ENCODE data around the gene CUL7. TPM values are rescaled to one million over a fixed set of nuclear protein-coding genes. Genes with fewer than 3 reads are reported as not detected.

The CUL7 gene
- total and polyA plus RNA-seq, 10 of the 15 experiments (the other 5 are each of a cell fraction or from before 2014, with no cell fraction given) = 0.66 to 18.4 (median 10.9) TPM

- RAD21 ChIA-PET (ENCODE audit: unreplicated experiment) = interaction anchor here (0.7 to 1.3 kb wide), 3 partner anchors 59 to 100 kb away, joined by 3 to 5 read pairs (median 4); no protein-coding TSS in a partner anchor
- no peak overlapping the region for H3K9ac ChIP-seq (ENCODE audit: control insufficient read depth, insufficient read depth, low read length)
- no peaks in the 10 kb centered on the region for H3K9me3 ChIP-seq (replicated peaks; ENCODE audit: control insufficient read depth, insufficient read depth, low read length)
- SMC1A ChIA-PET (ENCODE audit: uncharacterized antibody, unreplicated experiment) = interaction anchor here (2.3 kb wide), 1 partner anchor 73 kb away, joined by 11 read pairs; no protein-coding TSS in a partner anchor
- H3K4me1 ChIP-seq (ENCODE audit: control insufficient read depth, insufficient read depth, low read length) = no peaks in the 10 kb centered on the region
- 38% methylated on average over 5 of the region's 6 CpGs for WGBS (ENCODE audit: insufficient coverage, insufficient replicate concordance, low lambda C conversion rate, missing lambda C conversion rate)
- intact Hi-C loops (cut with micrococcal nuclease; ENCODE audit: unreplicated experiment) = loop anchor here (1.0 kb wide), 1 partner anchor 73 kb away; no protein-coding TSS in a partner anchor
- FAIRE-seq (peak; percentile 44), ATAC-seq (peak; percentile 95), DNase-seq (ENCODE audit: low read depth, low spot score) (no peak)
- no peaks in the 10 kb centered on the region for H4K20me1 ChIP-seq (ENCODE audit: control insufficient read depth, insufficient read depth)
- H3K27ac ChIP-seq (ENCODE audit: control insufficient read depth, insufficient read depth) = no peak overlapping the region
- BruUV-seq (replicated peaks) = no TSS peak
- no peak overlapping the region for H2AFZ ChIP-seq (ENCODE audit: control insufficient read depth, low read depth, low read length)
- in situ Hi-C loops (cut with MboI) = no loop called here
- CTCF ChIA-PET = interaction anchor here (0.7 to 2.5 kb wide), 6 partner anchors 16 to 322 kb away, joined by 3 to 16 read pairs (median 4); partner anchors contain the start of gene CUL7
- POLR2A ChIA-PET = interaction anchor here (0.6 kb wide), 1 partner anchor 133 kb away, joined by 3 read pairs; no protein-coding TSS in a partner anchor
- H3K4me3 ChIP-seq = no peak overlapping the region
- H3K27me3 ChIP-seq (replicated peaks in 1 of 2; ENCODE audit: control insufficient read depth in 2 of 2, insufficient read depth in 2 of 2, low read length in 1 of 2) = no peaks in the 10 kb centered on the region; a peak in 1 of 4 replicates
- no peak overlapping the region for H3K4me2 ChIP-seq (ENCODE audit: control insufficient read depth, insufficient read depth)
- no peaks in the 10 kb centered on the region for H3K36me3 ChIP-seq (ENCODE audit: control insufficient read depth in 2 of 2, insufficient read depth in 2 of 2, low read length in 1 of 2)
- no peaks in the 10 kb centered on the region for H3K79me2 ChIP-seq (ENCODE audit: control insufficient read depth, insufficient read depth, low read length)
- TF ChIP-seq NR2F1 (conservative IDR thresholded peaks at IDR 0.05) (no peak), CTCF (IDR thresholded peaks at IDR 0.05 in 2 of 3, conservative IDR thresholded peaks at IDR 0.05 in 1 of 3; ENCODE audit: control insufficient read depth in 2 of 3, extremely low read depth in 1 of 3, insufficient read depth in 1 of 3, low read depth in 3 of 3, low read length in 3 of 3) (peak; percentile 37 to 61 (median 56); a peak in 5 of 6 replicates), YBX1 (IDR thresholded peaks at IDR 0.05) (no peak), SMAD1 (IDR thresholded peaks at IDR 0.05; ENCODE audit: low read depth, partially characterized antibody) (no peak), MYC (IDR thresholded peaks at IDR 0.05; ENCODE audit: insufficient read depth, insufficient read length, insufficient replicate concordance, low read length, severe bottlenecking) (no peak), SMC3 (IDR thresholded peaks at IDR 0.05; ENCODE audit: borderline replicate concordance, low read length) (peak; percentile 71; the same call in 1 of the 2 replicates), EZH2 (IDR thresholded peaks at IDR 0.05; ENCODE audit: borderline replicate concordance, control insufficient read depth, low read depth, low read length) (no peak), CHD2 (IDR thresholded peaks at IDR 0.05; ENCODE audit: borderline replicate concordance, low read depth, low read length) (no peak), NKRF (conservative IDR thresholded peaks at IDR 0.05) (no peak), NFYA (IDR thresholded peaks at IDR 0.05; ENCODE audit: borderline replicate concordance, low read depth, low read length) (no peak), HDGF (IDR thresholded peaks at IDR 0.05) (0 out of 2 replicates have a peak, but pooled peaks have one; percentile 36), CHD4 (IDR thresholded peaks at IDR 0.05) (no peak), CREM (IDR thresholded peaks at IDR 0.05; ENCODE audit: low read depth) (no peak), USF1 (IDR thresholded peaks at IDR 0.05; ENCODE audit: borderline replicate concordance, extremely low read length, insufficient read depth, low read depth, low read length) (no peak), YY1 (IDR thresholded peaks at IDR 0.05; ENCODE audit: low read depth, low read length) (0 out of 2 replicates have a peak, but pooled peaks have one; percentile 33), RAD21 (IDR thresholded peaks at IDR 0.05; ENCODE audit: insufficient read depth, low read depth, low read length) (peak; percentile 78), POU2F2 (IDR thresholded peaks at IDR 0.05; ENCODE audit: borderline replicate concordance, low read depth, low read length) (no peak), E2F4 (IDR thresholded peaks at IDR 0.05; ENCODE audit: low read depth, low read length) (no peak)
These were observed 16.5 kb upstream of the CUL7 start for GRCh38 chr6:43070028-43070632.

All from GM12878 (cell line).